Stimulated activated CD8-positive, alpha-beta memory T cell treated with anti-CD3 and anti-CD28 coated beads, Interleukin-2, amount 100 ng/mL, for 48 hours (primary cell): ENCODE measurements around the gene ZNF586.
"Not testable (repeated sequence)": the region's sequence is repeated elsewhere in the genome, so short reads cannot be mapped to it uniquely, and the experiment has no call there.

Source experiments
- DNase-seq, 2 donors: peaks; one replicate each; pipeline ENCODE4 v3.0.0-alpha.2; 2020; ENCODE audit warnings: low read depth in 2 of 2

ZNF586 gene

DNA sequence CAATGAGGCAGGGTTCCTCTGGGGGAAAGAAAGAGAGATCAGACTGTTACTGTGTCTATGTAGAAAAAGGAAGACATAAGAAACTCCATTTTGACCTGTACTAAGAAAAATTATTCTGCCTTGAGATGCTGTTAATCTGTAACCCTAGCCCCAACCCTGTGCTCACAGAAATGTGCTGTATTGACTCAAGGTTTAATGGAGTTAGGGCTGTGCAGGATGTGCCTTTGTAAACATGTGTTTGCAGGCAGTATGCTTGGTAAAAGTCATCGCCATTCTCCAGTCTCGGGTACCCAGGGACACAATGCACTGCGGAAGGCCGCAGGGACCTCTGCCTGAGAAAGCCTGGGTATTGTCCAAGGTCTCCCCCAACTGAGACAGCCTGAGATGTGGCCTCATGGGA, 54.1 kb downstream of the ZNF586 start:
- not testable (repeated sequence) for DNase-seq

DNA sequence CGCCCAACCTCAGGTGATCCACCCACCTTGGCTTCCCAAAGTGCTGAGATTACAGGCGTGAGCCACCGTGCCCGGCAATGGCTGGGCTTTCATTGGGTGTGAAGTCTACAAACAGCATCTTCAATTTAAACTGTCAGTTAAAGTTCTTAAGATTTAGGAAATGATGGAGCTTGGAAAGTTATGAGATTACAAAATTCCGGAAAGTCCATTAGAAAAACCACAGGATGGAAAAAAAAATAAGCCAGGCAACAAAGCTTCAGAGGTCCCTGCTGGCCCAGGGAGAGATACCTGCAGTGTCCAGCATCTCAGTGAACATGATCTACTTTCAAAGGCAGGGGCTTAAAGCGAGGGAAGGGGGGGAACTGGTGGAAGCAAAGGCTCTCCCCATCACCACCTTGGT, 56.0 kb downstream of the ZNF586 start:
- no peak for DNase-seq

DNA sequence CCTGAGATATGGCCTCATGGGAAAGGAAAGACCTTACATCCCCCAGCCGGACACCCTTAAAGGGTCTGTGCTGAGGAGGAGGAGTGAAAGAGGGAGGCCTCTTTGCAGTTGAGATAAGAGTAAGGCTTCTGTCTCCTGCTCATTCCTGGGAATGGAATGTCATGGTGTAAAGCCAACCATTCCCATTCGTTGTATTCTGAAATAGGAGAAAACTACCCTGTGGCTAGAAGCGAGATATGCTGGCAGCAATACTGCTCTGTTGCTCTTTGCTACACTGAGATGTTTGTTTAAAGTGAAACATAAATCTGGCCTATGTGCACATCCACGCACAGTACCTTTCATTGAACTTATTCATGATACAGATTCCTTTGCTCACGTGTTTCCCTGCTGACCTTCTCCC, 59.8 kb downstream of the ZNF586 start:
- DNase-seq = no peak

DNA sequence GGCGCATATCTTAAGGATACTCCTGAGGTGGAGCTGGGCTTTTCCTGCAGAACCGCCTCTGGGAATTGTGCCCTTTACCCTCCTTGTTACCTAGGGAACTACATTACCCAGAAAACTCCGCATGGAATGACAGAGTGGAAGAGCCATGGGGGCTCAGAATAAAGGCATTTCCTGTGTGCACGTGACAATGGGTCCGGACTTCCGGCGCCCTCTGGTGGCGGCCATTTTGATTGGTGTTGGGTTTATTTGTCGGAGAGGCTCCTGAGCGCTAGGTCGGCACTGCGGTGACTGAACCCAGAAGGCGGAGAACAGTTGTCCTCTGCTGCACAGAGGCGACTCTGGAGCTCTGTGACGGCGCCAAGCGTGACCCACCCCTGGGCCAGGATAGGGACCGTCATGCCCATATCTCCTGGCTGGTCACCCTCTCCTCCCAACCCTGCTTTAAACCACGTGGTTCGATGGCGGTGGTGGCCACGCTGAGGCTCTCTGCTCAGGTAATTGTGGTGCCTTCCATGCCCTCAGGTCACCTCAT, 60.7 kb downstream of the ZNF586 start, which contains the start of gene ZNF587B:
ZNF587B (plus strand) TSS at position 229 of the 532 bp plus-strand sequence; CDS start at position 459, 230 bp downstream.
- peak in 1 of 2 donors; percentile 31 for DNase-seq
